HG03039 (cell line): ENCODE data around the gene ZSCAN22.
"Not testable (repeated sequence)": the region's sequence is repeated elsewhere in the genome, so short reads cannot be mapped to it uniquely, and the experiment has no call there.

ENCODE experiments used
- ATAC-seq: cut with Tn5 transposase; IDR thresholded peaks from one replicate; pipeline ENCODE4 v1.9.1; 2021; ENCODE audit warnings: mild to moderate bottlenecking, moderate library complexity; ENCODE audit not compliant: unreplicated experiment

ZSCAN22 gene

DNA sequence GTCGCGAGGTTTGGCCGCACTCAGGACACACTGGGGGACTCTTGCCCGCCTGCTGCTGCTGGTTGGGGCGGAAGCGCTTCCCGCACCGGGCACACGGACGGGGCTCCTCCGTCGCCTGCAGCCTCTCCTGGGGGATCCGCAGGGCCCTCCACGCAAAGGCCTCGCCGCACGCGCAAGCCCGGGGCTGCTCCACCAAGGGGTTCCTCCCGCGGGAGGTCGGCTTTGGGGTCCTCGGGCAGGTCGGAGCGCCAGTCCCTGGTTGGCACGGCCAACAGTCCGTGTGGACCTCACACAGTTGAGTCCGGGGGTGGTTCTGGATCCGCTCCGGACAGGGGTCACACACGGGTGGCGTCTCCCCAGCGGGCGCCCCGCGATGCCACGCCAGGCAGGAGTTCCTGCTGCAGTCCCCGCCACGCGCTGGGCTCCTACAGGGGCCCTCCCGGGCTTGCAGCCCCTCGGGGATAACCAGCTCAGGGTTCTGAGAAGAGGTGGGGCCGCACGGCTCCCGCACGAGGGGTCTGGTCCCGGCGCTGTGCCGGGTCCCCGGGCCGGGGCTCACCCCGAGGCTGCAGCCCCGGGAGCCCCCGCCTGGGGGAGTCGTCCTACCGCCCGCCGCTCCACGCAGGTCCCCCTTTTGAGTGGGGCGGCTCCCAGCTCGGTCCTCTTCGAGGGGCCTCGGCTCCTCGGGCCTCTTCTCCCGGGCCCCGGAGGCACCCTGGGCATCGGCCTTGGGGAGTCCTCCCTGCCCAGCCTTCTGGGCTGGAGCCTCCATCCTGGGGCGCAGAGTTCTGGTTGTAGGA lies 42.0 kb downstream of the ZSCAN22 start:
- ATAC-seq: no peak

GRCh38 chr19:58372311-58373133 lies 45.7 kb downstream of the ZSCAN22 start:
- ATAC-seq: no peak

DNA sequence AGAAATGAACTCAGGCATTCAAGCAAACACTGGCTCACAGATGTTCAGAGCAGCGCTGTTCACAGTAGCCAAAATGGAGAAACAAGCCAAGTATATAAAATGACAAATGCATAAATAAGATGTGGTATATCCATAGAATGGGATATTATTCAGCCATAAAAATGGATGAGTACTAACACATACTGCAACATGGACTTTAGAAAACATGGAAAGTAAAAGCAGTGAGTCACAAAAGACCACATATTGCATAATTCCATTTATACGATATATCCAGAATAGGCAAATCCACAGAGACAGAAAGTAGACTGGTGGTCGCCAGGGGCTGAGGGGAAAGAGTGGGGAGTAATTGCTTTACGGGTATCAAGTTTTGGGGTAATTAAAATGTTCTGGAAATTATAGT lies 47.4 kb downstream of the ZSCAN22 start:
- no peak for ATAC-seq

DNA sequence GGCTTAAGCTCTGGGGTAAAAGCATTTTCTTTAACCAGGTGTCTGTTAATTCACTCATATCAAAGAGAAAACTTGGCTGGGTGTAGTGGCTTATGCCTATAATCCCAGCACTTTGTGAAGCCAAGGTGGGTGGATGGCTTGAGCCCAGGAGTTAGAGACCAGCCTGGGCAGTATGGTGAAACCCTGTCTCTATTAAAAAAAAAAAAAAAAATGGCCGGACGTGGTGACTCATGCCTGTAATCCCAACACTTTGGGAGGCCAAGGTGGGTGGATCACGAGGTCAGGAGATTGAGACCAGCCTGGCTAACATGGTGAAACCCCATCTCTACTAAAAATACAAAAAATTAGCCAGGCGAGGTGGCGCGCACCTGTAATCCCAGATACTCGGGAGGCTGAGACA lies 49.9 kb downstream of the ZSCAN22 start:
- ATAC-seq: not testable (repeated sequence)

DNA sequence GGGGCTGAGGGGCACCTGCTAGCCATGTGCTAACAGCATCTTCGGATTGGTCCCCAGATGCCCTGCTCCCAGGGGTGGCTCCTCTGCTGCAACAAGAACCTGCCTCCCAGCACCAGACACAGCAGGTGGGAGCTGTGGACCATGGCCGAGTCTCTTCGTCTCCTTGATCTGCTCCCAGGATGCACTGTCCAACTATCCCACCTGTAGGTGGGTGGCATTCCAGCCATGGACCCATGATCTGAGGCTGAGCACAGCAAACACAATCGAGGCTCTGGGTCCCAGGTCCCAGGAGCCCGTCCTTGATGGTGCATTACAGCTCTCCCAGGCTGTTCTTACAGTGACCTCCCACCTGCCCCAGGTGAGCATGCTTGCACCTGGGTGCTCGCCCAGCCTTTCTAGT lies 52.5 kb downstream of the ZSCAN22 start:
- no peak for ATAC-seq

DNA sequence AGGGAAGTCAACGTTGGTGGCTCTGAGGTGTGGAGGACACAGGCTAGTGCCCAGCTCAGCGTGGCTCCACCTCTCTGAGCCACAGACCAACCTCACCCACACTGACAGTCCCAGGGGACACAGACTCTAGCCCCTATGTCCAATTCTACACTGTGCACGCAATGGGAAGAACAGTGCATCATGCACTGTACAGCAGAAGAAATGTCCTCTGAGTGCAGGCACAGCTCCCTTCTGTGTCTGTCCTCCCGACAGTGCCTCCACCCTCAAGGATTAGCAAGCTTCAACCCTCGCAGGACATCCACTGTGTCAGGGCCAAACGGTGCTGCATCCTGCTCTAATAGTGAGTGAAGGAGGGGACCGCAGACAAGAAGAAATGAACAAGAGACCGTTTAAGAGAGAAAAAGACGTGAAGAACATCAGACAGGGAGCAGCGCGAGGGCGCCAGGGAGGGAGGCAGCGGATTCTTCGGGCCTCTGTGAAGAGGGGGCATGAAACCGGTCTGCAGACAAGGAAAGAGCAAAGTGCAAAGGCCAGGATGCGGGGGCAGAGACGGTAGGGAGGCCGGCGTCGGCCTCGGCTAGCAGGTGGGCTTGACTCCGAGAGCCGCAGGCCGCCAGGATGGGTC lies 53.4 kb downstream of the ZSCAN22 start:
- no peak for ATAC-seq

DNA sequence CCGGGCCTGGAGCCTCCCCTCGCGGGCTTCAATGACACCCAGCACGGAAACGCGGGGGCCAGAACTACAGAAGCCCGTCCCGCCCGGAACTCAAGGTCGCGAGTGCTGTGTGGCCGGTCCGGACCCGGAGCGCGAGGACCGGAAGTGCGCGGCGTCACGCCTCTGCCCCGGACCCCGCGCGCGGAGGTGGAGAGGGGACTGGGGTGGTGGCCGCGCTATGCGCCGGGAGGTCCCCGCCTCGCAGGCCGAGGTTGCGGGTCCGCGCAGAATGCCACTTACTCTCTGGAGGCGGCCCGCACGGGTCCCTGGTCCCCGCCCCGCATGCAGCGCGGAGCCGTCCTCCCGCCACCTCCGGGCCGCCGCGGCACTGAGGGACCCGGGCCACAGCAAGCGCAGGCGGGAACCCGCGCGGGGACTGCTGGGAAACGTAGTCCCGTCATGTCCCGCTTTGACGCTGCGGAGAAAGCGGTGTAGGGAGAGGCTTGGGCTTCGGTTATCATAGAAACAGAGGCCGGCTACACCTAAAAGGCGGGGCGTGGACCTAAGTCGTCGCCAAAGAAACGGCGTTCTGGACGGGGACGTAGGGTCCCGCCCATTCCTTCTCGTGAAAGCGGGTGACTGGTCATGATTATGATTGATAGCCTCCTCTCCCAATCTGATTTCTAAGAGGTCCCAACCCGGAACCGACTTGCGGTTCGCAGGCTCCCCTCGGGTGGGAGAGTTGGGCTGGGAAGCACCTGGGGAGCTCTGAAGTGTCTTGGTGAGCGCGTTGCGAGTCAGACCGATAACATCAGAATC lies 54.1 kb downstream of the ZSCAN22 start, which contains the start of gene ZNF837:
TSS of gene ZNF837 (minus strand) at position 369 of the 798 bp plus-strand sequence. CDS start 11,698 bp downstream, outside the sequence.
- peak; percentile 71 for ATAC-seq

DNA sequence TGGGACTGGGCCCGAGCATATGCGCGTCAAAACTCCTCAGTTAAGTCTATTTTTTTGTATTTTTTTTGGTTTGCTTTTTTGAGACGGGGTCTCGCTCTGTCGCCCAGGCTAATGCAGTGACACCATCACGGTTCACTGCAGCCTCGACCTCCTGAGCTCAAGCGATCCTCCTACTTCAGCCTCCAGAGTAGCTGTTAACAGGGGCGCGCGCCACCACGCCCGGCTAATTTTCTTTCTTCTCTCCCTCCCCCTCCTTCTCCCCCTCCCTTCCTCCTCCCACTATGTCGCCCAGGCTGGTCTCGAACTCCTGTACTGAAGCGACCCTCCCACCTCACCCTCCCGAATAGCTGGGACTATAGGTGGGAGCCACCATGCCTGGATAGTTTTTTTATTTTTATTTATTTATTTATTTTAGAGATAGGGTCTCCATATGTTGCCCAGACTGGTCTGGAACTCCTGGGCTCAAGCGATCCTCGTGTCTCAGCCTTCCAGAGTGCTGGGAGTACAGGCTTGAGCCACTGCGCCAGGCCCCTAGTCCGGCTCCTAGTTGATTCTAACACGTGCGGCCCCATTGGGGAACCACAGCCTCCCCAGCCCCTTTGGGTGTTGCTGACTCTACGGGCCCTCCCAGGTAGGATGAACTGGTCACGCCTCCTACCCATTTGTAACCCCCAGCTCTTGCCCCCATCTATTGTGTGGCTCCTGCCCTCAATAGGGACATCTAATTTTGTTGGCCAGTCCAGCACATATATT lies 54.8 kb downstream of the ZSCAN22 start:
- no peak for ATAC-seq

GRCh38 chr19:58382997-58383603 lies 56.3 kb downstream of the ZSCAN22 start:
- ATAC-seq: no peak

DNA sequence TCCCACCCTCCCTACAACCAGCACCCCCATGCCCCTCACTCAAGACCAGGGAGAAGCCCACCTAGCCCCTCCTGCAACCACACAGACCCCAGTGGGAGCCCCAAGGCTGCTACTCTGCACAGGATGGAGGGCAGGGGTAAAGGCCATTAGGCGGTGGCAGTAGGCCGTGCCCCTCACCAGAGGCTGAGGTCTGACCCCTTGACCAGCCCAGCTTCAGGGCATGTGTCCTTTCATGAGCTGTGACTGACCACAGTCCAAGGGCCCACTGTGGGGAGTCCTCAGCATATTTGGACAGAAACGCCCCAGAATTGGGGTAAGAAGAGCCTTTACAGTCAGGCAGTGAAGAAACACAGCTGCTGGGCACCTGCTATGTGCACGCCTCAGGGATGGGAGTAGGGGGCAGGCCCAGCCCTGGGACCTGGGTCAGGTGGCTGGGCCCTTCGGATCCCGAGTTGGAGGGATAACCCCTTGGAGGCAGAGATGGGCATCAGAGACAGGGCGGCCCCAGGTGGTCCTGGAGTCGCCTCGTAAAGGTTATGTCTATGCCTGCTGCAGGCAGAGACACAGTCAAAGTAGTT lies 58.6 kb downstream of the ZSCAN22 start:
- no peak for ATAC-seq

DNA sequence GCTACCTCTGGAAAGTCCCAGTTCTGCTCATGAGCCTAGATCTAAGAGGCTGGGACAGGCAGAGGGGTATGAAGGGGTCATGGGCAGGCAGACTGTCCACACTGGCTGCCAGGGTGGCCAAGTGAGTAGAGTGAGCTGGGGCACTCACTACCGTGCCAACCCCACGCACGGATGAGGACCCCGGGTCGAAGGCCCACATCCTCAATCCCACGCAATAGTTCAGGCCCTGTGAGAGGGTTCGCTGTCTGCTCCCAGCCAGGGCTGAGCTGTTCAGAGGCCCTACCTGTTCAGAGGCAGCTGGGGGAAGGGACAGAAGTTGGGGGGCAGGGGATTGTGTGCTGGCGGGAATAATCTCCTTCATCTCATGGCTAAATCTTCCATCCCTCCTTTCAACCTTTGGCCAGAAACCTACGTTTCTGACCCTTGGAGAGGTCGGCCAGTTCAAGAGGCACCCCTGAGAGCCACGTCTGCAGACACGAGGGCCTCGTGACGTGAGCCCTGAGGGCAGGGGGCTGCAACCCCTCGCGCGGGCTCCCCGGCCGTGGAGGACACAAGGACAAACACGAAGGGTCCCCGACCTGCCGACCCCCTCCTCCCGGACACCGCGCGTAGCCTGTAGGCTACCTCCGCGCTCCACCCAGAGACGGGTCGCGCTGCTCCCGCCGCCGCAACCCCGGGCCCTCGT lies 59.2 kb downstream of the ZSCAN22 start:
- ATAC-seq: peak; percentile 1

DNA sequence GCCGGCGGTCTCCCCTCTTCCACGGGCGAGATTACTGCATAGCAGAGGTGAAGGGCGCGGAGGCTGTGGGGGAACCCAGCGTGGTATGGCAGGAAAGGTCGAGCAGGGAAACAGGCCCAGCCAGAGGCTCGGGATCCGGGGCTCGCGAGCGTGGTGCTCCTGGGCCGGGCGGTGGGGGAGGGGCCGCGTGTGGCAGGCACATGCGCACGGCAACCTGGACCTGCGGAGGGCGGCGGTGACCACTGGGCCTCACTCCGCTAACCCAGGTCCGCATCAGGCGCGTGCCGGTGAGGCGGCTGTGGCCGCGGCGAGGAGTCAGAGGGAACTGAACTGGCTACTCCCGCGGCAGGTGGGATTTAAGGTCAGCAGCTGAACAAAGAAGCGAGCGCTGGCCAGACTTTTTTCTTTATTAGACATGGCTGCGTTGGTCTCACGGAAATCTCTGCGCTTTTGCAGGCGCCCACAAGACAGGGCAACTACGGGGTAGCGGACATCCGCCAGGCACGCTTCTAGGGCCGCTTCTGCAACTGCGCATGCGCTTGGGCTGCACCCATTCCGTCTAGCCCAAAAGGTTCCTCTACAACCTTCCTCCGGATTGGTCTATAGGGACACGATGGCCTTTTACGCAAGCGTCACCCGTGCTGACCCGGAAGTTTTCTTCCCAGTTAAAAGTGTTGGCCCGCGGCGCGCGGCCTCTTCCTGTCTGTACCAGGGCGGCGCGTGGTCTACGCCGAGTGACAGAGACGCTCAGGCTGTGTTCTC lies 60.0 kb downstream of the ZSCAN22 start, which contains the start of gene RPS5:
TSS of gene RPS5 (plus strand) at position 694 of the 762 bp plus-strand sequence. CDS start 869 bp downstream, outside the sequence.
- peak; percentile 81 for ATAC-seq

GRCh38 chr19:58387338-58388174 lies 60.8 kb downstream of the ZSCAN22 start:
- ATAC-seq: no peak

- no peak for ATAC-seq
Measured at GRCh38 chr19:58388175-58388526, 61.4 kb downstream of the ZSCAN22 start.
